C4-2B (cell line): ENCODE data around the gene TNNC1.

ENCODE experiments used
- H3K27ac ChIP-seq: fragments of 450-650 bp; 2 replicates; pipeline ENCODE4 v1.5.1; 2017
- ZFX ChIP-seq: fragments of 450-650 bp; IDR thresholded peaks from 2 replicates; pipeline ENCODE4 v1.6.1; 2017
- TF ChIP-seq, protein P1 (sequence below): fragments of 450-650 bp; conservative IDR thresholded peaks from 2 replicates; pipeline ENCODE4 v1.5.1; 2017; ENCODE audit warnings: mild to moderate bottlenecking

Gene TNNC1

DNA sequence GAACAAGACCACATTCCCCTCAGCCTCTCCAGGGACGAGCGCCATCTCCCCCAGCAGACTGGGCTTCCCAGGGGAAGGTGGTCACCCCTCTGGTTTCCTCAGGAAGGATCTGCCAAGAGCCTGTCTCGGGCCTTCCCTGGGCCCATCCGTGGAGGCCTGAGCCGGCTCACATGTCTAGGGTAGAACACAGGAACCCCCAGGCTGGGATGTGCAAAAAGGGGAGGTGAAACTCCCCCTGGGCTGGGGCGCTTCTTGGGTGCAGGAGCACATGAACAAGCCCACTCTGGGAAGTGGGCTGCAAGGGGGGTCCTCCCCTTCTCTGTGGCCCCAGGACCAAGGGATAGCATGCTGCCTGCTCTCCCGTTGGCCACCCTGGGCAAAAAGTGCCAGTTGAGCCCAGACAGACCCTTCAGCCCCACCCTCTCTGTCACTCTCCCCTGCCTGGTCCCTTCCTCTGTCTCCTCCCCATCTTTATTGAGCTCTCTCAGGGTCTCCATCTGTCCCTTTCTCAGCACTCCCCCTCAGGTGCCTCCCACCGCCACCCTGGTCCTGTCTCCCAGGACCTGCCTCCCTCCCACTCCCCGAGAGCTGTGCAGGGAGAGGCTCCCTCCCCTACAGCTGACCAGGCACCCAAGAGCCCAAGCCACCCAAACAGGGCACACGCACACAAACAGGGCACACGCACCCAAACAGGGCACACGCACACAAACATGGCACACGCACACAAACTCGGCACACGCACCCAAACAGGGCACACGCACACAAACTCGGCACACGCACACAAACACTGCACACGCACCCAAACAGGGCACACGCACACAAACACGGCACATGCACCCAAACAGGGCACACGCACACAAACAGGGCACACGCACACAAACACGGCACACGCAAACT is 9.8 kb downstream of the TNNC1 start:
- no peak for TF ChIP-seq ZFX
- TF ChIP-seq, protein P1, sequence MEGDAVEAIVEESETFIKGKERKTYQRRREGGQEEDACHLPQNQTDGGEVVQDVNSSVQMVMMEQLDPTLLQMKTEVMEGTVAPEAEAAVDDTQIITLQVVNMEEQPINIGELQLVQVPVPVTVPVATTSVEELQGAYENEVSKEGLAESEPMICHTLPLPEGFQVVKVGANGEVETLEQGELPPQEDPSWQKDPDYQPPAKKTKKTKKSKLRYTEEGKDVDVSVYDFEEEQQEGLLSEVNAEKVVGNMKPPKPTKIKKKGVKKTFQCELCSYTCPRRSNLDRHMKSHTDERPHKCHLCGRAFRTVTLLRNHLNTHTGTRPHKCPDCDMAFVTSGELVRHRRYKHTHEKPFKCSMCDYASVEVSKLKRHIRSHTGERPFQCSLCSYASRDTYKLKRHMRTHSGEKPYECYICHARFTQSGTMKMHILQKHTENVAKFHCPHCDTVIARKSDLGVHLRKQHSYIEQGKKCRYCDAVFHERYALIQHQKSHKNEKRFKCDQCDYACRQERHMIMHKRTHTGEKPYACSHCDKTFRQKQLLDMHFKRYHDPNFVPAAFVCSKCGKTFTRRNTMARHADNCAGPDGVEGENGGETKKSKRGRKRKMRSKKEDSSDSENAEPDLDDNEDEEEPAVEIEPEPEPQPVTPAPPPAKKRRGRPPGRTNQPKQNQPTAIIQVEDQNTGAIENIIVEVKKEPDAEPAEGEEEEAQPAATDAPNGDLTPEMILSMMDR: no peak

DNA sequence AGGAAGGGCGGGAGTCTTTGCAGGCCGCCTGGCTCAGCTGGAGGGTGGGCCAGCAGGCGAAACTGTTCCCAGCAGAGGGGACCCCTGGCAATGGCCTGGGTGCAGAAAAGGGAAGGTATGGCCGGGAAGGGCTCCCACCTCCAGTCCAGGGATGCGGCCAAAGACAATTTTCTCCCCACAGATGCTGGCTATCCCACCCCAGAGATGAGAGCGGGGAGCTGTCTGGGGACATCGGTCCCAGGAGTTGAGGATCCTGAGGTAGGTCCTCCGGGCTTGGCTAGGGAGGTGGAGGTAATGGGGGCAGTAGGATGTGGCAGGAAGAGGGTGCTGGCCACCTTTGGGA is 10.6 kb downstream of the TNNC1 start:
- no peak overlapping the region for H3K27ac ChIP-seq
- TF ChIP-seq, protein P1: no peak
- no peak for TF ChIP-seq ZFX

More for the DNA sequence above, 9.8 kb downstream of the TNNC1 start:
- peak overlapping the region; percentile 26; the same call in 1 of the 2 replicates for H3K27ac ChIP-seq

DNA sequence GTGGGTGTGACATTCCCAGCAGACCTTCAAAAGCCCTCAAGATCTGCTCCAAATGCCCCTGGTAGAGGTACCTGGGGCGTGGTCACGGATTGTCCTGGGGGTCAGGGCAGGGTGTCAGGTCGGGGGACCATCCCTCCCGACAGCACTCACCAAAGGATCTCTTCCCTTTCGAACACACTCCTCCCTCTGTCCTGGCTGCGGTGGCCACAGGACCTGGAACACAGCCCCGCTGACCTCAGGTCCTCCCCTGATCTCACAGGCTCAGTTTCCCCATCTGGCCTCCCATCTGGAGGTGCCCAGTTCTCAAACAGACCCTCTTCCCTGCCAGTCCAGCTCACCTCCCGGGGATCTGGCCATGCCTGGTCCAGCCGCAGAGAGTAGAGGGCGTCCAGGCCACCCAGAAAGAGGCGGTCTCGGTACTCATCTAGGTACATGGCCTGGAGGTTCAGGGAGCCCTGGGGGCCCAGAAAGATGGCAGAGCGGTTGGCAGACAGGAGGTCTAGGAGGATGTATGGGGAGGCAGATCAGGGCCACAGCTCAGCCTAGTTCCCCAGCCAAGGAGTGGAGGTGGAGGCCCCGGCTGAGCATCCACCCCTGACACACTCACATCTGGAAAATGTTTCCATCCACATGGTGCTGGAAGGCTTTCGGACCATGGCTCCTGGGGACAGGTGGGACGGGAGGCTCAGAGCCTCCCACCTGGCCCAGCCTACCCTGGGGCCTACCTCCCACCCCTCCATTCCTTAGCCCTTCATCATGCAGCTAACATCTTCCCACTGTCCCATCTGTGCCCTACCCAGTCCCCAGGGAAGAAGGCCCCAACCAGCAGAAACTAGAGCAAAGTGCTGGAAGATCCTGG is 11.2 kb downstream of the TNNC1 start:
- TF ChIP-seq ZFX: no peak
- TF ChIP-seq, protein P1: no peak

DNA sequence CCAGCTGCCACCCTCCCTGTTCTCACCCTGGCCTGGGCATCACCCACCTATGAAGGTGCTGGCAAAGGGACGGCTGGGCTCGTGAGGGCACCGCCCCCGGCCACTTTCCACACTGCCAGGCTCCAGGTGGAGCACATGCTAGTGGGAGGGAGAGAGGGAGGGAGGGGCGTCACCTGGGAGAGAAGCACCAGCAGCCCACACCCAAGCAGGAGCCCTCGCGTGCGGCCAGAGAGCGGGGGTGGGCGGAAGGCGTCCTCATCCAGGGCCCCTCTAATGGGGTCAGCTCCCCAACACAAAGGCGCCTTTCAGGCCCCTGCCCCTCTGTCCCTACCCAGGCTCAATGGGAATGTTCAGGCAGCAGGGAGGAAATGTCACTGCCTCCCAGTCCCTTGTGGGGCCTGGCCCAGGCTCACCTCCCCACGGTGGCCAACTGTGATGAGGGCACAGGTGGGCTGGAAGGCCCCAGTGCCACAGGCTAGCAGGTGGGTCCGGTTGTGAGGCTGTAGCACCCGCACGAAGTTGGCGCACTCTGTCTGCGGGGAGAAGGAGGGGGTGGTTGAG is 12.0 kb downstream of the TNNC1 start:
- H3K27ac ChIP-seq: no peak overlapping the region
- TF ChIP-seq ZFX: no peak
- TF ChIP-seq, protein P1: no peak

More for the DNA sequence above, 11.2 kb downstream of the TNNC1 start:
- H3K27ac ChIP-seq: no peak overlapping the region

DNA sequence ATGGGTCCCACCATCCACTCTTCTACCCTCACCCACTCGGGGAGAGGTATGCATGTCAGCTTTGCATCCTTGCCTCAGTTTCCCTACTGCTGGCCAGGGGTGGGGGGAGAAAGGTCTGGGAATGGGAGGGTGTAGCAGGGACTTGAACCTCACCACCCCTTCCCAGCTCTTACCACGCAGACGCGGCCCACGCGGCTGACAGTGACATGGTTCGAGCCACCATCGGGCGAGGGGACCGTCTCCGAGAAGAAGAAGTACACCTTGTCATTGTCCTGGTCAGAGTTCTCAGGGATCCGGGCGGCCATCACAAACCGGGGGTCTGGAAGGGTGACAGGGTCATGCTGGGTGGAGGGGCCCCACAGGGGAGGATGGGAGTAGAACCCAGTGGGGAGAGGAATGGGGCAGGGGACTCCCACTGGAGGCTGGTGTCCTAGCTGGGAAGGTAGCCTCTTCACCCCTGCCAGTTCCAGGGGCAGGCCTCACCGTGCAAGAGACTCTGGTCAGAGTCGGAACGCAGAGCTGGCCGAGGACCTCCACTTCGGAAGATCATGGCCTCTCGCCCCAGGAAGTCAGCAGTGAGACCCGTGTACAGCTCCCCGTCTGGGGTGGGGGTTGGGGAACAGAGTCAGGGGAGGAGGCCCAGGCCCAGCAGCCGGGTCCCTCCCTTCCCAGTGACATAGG is 12.6 kb downstream of the TNNC1 start:
- no peak overlapping the region for H3K27ac ChIP-seq
- TF ChIP-seq, protein P1: no peak
- no peak for TF ChIP-seq ZFX

DNA sequence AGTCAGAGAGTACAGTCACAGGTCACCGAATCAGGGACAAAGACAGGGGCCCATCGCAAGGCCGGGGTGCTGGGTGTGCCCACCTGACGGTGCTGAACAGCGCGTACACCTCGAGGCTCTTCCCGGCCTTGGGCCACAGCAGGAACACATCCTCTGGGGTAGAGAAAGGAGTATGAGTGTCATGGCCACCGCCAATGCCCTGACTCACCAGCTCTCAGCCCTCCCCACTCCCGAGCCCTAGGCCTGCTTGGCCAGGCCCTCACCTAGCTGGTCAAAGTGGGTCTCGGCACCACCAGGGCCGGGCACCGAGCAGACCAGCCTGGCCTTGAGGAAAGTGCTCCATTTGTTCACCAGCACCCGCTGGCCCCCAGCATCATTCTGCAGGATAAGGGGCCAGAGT is 13.2 kb downstream of the TNNC1 start:
- no peak overlapping the region for H3K27ac ChIP-seq
- TF ChIP-seq, protein P1: no peak
- TF ChIP-seq ZFX: no peak
